Peyer's patch (tissue), 4 donors: ENCODE results near the gene TFDP1. TPM values are rescaled to one million over a fixed set of nuclear protein-coding genes. Genes with fewer than 3 reads are reported as not detected.

Source experiments
- DNase-seq, 3 donors: peaks; one replicate each; pipeline ENCODE4 v3.0.0-alpha.2; 2017 to 2019
- H3K27ac ChIP-seq, 4 donors: fragments of 200-600 bp; sonication (generic); one replicate each; pipeline ENCODE4 v1.5.1; 2016 to 2019
- H3K27me3 ChIP-seq, 2 donors: fragments of 200-600 bp; sonication (generic); one replicate each; pipeline ENCODE4 v1.5.1; 2019
- H3K36me3 ChIP-seq, 3 donors: fragments of 200-600 bp; sonication (generic); one replicate each; pipeline ENCODE4 v1.5.1; 2016 to 2019
- H3K4me1 ChIP-seq, 4 donors: fragments of 200-600 bp; sonication (generic); one replicate each; pipeline ENCODE4 v1.5.1; 2016 to 2019
- H3K4me3 ChIP-seq, 4 donors: fragments of 200-600 bp; sonication (generic); 1 replicate in 3 of 4; 2 replicates in 1 of 4; pipeline ENCODE4 v1.5.1; 2016 to 2019; ENCODE audit warnings: mild to moderate bottlenecking in 1 of 4
- H3K9me3 ChIP-seq, 4 donors: fragments of 200-600 bp; sonication (generic); one replicate each; pipeline ENCODE4 v1.5.1; 2016 to 2019; ENCODE audit warnings: mild to moderate bottlenecking in 1 of 4
- CTCF ChIP-seq, 6 experiments: fragments of 450-650 bp in 4 of 6; fragments of 200-600 bp in 2 of 6; sonication (generic) in 1 of 6; IDR thresholded peaks; one replicate each; pipeline ENCODE4 v1.5.1; 2017 to 2019; ENCODE audit warnings: antibody characterized with exemption in 6 of 6, mild to moderate bottlenecking in 3 of 6, moderate library complexity in 1 of 6
- POLR2A ChIP-seq, 2 donors: fragments of 450-650 bp; IDR thresholded peaks; one replicate each; pipeline ENCODE4 v1.5.1; 2017; ENCODE audit warnings: antibody characterized with exemption in 2 of 2, mild to moderate bottlenecking in 2 of 2, moderate library complexity in 2 of 2
- total RNA-seq, 4 donors: library from RNA; depleted of rRNA; stranded (reverse); fragments of >200 nt; gene quantifications; one replicate each; pipeline ENCODE4 v1.1.0, GENCODE V29; 2016

TFDP1 gene
- total RNA-seq, 4 donors from 2014 or later, result 37.0 to 75.1 (median 48.0) TPM

- Histone ChIP-seq H3K27me3 (no peaks in the 10 kb centered on the region), H3K4me1 (peaks cover 0 to 17% (median 0%) of the 10 kb centered on the region in 4 donors), H3K27ac (no peak overlapping the region), H3K36me3 (peaks cover 0 to 16% (median 3%) of the 10 kb centered on the region in 3 donors), H3K4me3 (no peak overlapping the region), H3K9me3 (no peaks in the 10 kb centered on the region)
- no peak for DNase-seq
- TF ChIP-seq CTCF (IDR thresholded peaks at IDR 0.05), result no peak
- TF ChIP-seq POLR2A (IDR thresholded peaks at IDR 0.05), result no peak
Observed at GRCh38 chr13:113644800-113645199, 60.2 kb downstream of the TFDP1 start.

GRCh38 chr13:113645329-113645728 lies 60.8 kb downstream of the TFDP1 start:
- Histone ChIP-seq H3K4me3 (no peak overlapping the region), H3K9me3 (no peaks in the 10 kb centered on the region), H3K36me3 (peaks cover 0 to 11% (median 3%) of the 10 kb centered on the region in 3 donors), H3K27ac (no peak overlapping the region), H3K27me3 (no peaks in the 10 kb centered on the region), H3K4me1 (peaks cover 0 to 17% (median 0%) of the 10 kb centered on the region in 4 donors)
- peak in 2 of 3 donors; percentile 0 to 11 for DNase-seq
- TF ChIP-seq CTCF (IDR thresholded peaks at IDR 0.05), result no peak
- TF ChIP-seq POLR2A (IDR thresholded peaks at IDR 0.05), result no peak

GRCh38 chr13:113646376-113646775 lies 61.8 kb downstream of the TFDP1 start:
- peak in 2 of 3 donors; percentile 24 to 47 for DNase-seq
- Histone ChIP-seq H3K4me1 (peaks cover 0 to 17% (median 0%) of the 10 kb centered on the region in 4 donors), H3K4me3 (no peak overlapping the region), H3K27ac (no peak overlapping the region), H3K36me3 (peaks cover 0 to 5% (median 0%) of the 10 kb centered on the region in 3 donors), H3K27me3 (no peaks in the 10 kb centered on the region), H3K9me3 (no peaks in the 10 kb centered on the region)
- TF ChIP-seq POLR2A (IDR thresholded peaks at IDR 0.05) (no peak), CTCF (IDR thresholded peaks at IDR 0.05) (no peak)

- Histone ChIP-seq H3K4me1 (peaks cover 0 to 17% (median 0%) of the 10 kb centered on the region in 4 donors), H3K36me3 (no peaks in the 10 kb centered on the region), H3K4me3 (no peak overlapping the region), H3K27ac (peak overlapping the region in 2 of 4 donors; percentile 67 to 77), H3K9me3 (no peaks in the 10 kb centered on the region), H3K27me3 (no peaks in the 10 kb centered on the region)
- DNase-seq, result peak in 2 of 3 donors; percentile 36 to 44
- TF ChIP-seq POLR2A (IDR thresholded peaks at IDR 0.05) (no peak), CTCF (IDR thresholded peaks at IDR 0.05) (no peak)
Observed at GRCh38 chr13:113646921-113647340, 62.4 kb downstream of the TFDP1 start.

GRCh38 chr13:113647351-113648215 lies 63.0 kb downstream of the TFDP1 start:
- no peaks in the 10 kb centered on the region for H3K9me3 ChIP-seq
- DNase-seq, result peak in 2 of 3 donors; percentile 91 to 94
- peak overlapping the region in 1 of 4 donors; percentile 25 for H3K4me3 ChIP-seq
- no peaks in the 10 kb centered on the region for H3K27me3 ChIP-seq
- TF ChIP-seq CTCF (IDR thresholded peaks at IDR 0.05) (no peak), POLR2A (IDR thresholded peaks at IDR 0.05) (no peak)
- peak overlapping the region in 3 of 4 donors; percentile 34 to 77 (median 67) for H3K27ac ChIP-seq
- H3K36me3 ChIP-seq, result no peaks in the 10 kb centered on the region
- H3K4me1 ChIP-seq, result peaks cover 0 to 17% (median 0%) of the 10 kb centered on the region in 4 donors
